Measurements from ENCODE around the gene CCDC97.

GRCh38 chr19:41261474-41262190 lies 48.3 kb upstream of the CCDC97 start:
- no peak for TF ChIP-seq CTCF (IDR thresholded peaks at IDR 0.05)
- no peak for TF ChIP-seq EP300 (IDR thresholded peaks at IDR 0.05)
- no peak for TF ChIP-seq POLR2AphosphoS5 (IDR thresholded peaks at IDR 0.05)

Data from suprapubic skin (tissue), 4 donors.